Stimulated activated naive CD4-positive, alpha-beta T cell treated with Interleukin-2 at 50 U/mL for 16 hours (primary cell): ENCODE results near the gene C11orf24.

Experiments used
- DNase-seq: peaks from one replicate; lab custom pipeline; 2025; lab: John Stamatoyannopoulos, UW

C11orf24 gene

GRCh38 chr11:68271781-68272608, at the start of gene C11orf24:
C11orf24 (minus strand) TSS chr11:68271973; CDS start chr11:68263767, 8,206 bp downstream.
- DNase-seq, result peak; percentile 90

GRCh38 chr11:68317147-68317785, 45.5 kb upstream of the C11orf24 start:
- no peak for DNase-seq

- no peak for DNase-seq
Measured at GRCh38 chr11:68315171-68315920, 43.6 kb upstream of the C11orf24 start.

GRCh38 chr11:68314203-68315170, 42.7 kb upstream of the C11orf24 start:
- DNase-seq, result no peak

GRCh38 chr11:68313574-68314202, 41.9 kb upstream of the C11orf24 start:
- DNase-seq, result no peak

GRCh38 chr11:68312780-68313573, 41.2 kb upstream of the C11orf24 start:
- DNase-seq, result no peak

- DNase-seq, result no peak
Measured at GRCh38 chr11:68312117-68312779, 40.5 kb upstream of the C11orf24 start, which contains the start of gene LRP5. LRP5 (plus strand) TSS chr11:68312591; CDS start chr11:68312715, 124 bp downstream.

GRCh38 chr11:68311160-68312116, 39.7 kb upstream of the C11orf24 start:
- DNase-seq, result no peak

- no peak for DNase-seq
Measured at GRCh38 chr11:68309621-68310185, 37.9 kb upstream of the C11orf24 start.

- no peak for DNase-seq
Measured at GRCh38 chr11:68308068-68308467, 36.3 kb upstream of the C11orf24 start.

- DNase-seq, result no peak
Measured at GRCh38 chr11:68306636-68307035, 34.9 kb upstream of the C11orf24 start.

GRCh38 chr11:68303982-68304780, 32.4 kb upstream of the C11orf24 start:
- DNase-seq, result no peak

- DNase-seq, result no peak
Measured at GRCh38 chr11:68303083-68303482, 31.3 kb upstream of the C11orf24 start.

GRCh38 chr11:68302670-68303069, 30.9 kb upstream of the C11orf24 start:
- no peak for DNase-seq

- no peak for DNase-seq
Measured at GRCh38 chr11:68302256-68302655, 30.5 kb upstream of the C11orf24 start.

GRCh38 chr11:68300076-68300830, 28.5 kb upstream of the C11orf24 start:
- DNase-seq, result no peak
